ENCODE data around the gene HAX1.

HAX1 gene

DNA sequence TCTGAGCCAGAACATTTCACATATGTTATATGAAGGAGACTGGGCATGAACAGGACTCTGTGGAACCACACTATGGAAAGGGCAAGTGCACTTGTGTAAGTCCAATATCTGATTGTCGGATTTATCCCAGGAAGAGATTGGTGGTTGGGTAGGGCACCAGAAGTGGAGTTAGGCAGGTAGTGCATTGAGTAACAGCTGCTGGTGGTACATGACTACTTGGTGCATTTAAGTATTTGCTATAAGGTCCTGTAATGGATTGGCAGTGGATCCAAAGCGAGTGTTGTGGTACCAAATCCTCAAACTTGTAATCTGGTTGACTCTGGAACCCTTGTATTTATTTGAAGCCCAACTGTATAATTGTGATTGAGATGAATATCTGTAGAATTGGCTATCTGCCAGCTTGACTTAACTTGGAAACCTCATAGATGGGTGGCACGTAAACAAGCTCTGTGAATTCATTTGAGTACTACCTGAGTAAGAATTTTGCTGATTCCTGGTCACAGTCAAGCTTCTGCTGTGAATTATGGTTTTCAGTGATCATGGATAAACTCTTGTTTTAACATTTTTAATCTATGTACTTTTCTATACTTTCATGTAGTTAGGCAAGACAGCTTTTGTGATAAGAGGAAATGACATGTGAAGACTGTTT, 30.6 kb upstream of the HAX1 start:
- Histone ChIP-seq H3K27ac (ENCODE audit: low read length) (no peak overlapping the region), H3K36me3 (ENCODE audit: control insufficient read depth in 2 of 2, insufficient read depth in 2 of 2, low read length in 2 of 2) (peaks cover 56 to 70% of the 10 kb centered on the region in 2 donors), H3K9me3 (ENCODE audit: control insufficient read depth in 2 of 2, low read length in 2 of 2) (no peaks in the 10 kb centered on the region), H3K4me3 (ENCODE audit: low read length in 2 of 2) (no peak overlapping the region), H3K4me1 (ENCODE audit: control insufficient read depth, insufficient read depth, low read length) (no peaks in the 10 kb centered on the region), H3K9ac (ENCODE audit: low read length in 2 of 2) (no peak overlapping the region), H3K27me3 (ENCODE audit: control insufficient read depth in 1 of 2, insufficient read depth in 2 of 2, low read length in 2 of 2) (no peaks in the 10 kb centered on the region)

DNA sequence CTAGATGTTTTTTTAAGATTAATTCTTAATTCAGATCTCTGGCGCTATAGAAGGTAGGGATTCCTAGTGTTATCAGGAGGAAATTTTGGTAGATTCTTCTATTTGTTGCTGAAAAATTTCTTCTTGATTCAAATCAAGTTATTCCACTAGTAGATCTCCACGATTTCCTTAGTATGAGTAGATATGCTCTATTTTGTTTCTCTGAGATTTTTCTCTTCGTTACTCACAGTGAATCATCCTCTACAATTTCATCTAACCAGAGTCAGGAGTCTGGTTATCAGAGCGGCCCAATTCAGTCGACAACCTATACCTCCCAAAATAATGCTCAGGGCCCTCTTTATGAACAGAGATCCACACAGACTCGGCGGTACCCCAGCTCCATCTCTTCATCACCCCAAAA, 18.8 kb upstream of the HAX1 start:
- H3K27ac ChIP-seq (ENCODE audit: low read length), result no peak overlapping the region
- peaks cover 84 to 85% of the 10 kb centered on the region in 2 donors for H3K36me3 ChIP-seq (ENCODE audit: control insufficient read depth in 2 of 2, insufficient read depth in 2 of 2, low read length in 2 of 2)
- no peaks in the 10 kb centered on the region for H3K9me3 ChIP-seq (ENCODE audit: control insufficient read depth in 2 of 2, low read length in 2 of 2)
- no peak overlapping the region for H3K9ac ChIP-seq (ENCODE audit: low read length in 2 of 2)
- no peak overlapping the region for H3K4me3 ChIP-seq (ENCODE audit: low read length in 2 of 2)
- H3K27me3 ChIP-seq (ENCODE audit: control insufficient read depth in 1 of 2, insufficient read depth in 2 of 2, low read length in 2 of 2), result no peaks in the 10 kb centered on the region
- H3K4me1 ChIP-seq (ENCODE audit: control insufficient read depth, insufficient read depth, low read length), result no peaks in the 10 kb centered on the region

- Histone ChIP-seq H3K9ac (ENCODE audit: low read length in 2 of 2) (no peak overlapping the region), H3K4me1 (ENCODE audit: control insufficient read depth, insufficient read depth, low read length) (no peaks in the 10 kb centered on the region), H3K27ac (ENCODE audit: low read length) (no peak overlapping the region), H3K9me3 (ENCODE audit: control insufficient read depth in 2 of 2, low read length in 2 of 2) (no peaks in the 10 kb centered on the region), H3K27me3 (ENCODE audit: control insufficient read depth in 1 of 2, insufficient read depth in 2 of 2, low read length in 2 of 2) (no peaks in the 10 kb centered on the region), H3K4me3 (ENCODE audit: low read length in 2 of 2) (no peak overlapping the region), H3K36me3 (ENCODE audit: control insufficient read depth in 2 of 2, insufficient read depth in 2 of 2, low read length in 2 of 2) (peaks cover 84 to 85% of the 10 kb centered on the region in 2 donors)
Observed at GRCh38 chr1:154256686-154257085, 15.7 kb upstream of the HAX1 start.

DNA sequence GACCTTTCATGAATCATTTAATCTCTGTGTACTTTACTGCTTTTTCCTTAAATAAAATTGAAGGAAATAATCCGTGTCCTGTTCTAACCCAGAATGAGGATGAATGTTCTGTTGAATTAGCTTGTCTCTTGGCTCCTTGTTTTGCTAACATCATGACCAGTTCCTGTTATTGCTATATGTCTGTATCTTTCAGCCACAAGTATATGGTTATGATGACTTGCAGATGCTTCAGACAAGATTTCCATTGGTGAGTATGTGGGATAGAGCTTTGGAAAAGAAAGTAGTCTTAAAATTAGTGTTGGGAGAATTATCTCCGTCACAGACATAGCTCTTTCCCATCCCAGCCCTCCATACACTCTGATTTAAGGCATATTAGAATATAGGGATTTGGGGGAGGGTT, 13.6 kb upstream of the HAX1 start:
- H3K9ac ChIP-seq (ENCODE audit: low read length in 2 of 2), result no peak overlapping the region
- no peaks in the 10 kb centered on the region for H3K27me3 ChIP-seq (ENCODE audit: control insufficient read depth in 1 of 2, insufficient read depth in 2 of 2, low read length in 2 of 2)
- H3K36me3 ChIP-seq (ENCODE audit: control insufficient read depth in 2 of 2, insufficient read depth in 2 of 2, low read length in 2 of 2), result peaks cover 92 to 93% of the 10 kb centered on the region in 2 donors
- H3K27ac ChIP-seq (ENCODE audit: low read length), result no peak overlapping the region
- no peaks in the 10 kb centered on the region for H3K9me3 ChIP-seq (ENCODE audit: control insufficient read depth in 2 of 2, low read length in 2 of 2)
- H3K4me3 ChIP-seq (ENCODE audit: low read length in 2 of 2), result no peak overlapping the region
- no peaks in the 10 kb centered on the region for H3K4me1 ChIP-seq (ENCODE audit: control insufficient read depth, insufficient read depth, low read length)

- Histone ChIP-seq H3K27me3 (ENCODE audit: control insufficient read depth in 1 of 2, insufficient read depth in 2 of 2, low read length in 2 of 2) (no peaks in the 10 kb centered on the region), H3K4me3 (ENCODE audit: low read length in 2 of 2) (no peak overlapping the region), H3K36me3 (ENCODE audit: control insufficient read depth in 2 of 2, insufficient read depth in 2 of 2, low read length in 2 of 2) (peaks cover 85 to 89% of the 10 kb centered on the region in 2 donors), H3K4me1 (ENCODE audit: control insufficient read depth, insufficient read depth, low read length) (no peaks in the 10 kb centered on the region), H3K27ac (ENCODE audit: low read length) (no peak overlapping the region), H3K9me3 (ENCODE audit: control insufficient read depth in 2 of 2, low read length in 2 of 2) (no peaks in the 10 kb centered on the region), H3K9ac (ENCODE audit: low read length in 2 of 2) (no peak overlapping the region)
Observed at GRCh38 chr1:154260127-154260526, 12.3 kb upstream of the HAX1 start.

GRCh38 chr1:154263465-154264332, 8.7 kb upstream of the HAX1 start:
- no peak overlapping the region for H3K27ac ChIP-seq (ENCODE audit: low read length)
- peaks cover 65 to 68% of the 10 kb centered on the region in 2 donors for H3K36me3 ChIP-seq (ENCODE audit: control insufficient read depth in 2 of 2, insufficient read depth in 2 of 2, low read length in 2 of 2)
- no peaks in the 10 kb centered on the region for H3K4me1 ChIP-seq (ENCODE audit: control insufficient read depth, insufficient read depth, low read length)
- no peaks in the 10 kb centered on the region for H3K27me3 ChIP-seq (ENCODE audit: control insufficient read depth in 1 of 2, insufficient read depth in 2 of 2, low read length in 2 of 2)
- H3K4me3 ChIP-seq (ENCODE audit: low read length in 2 of 2), result no peak overlapping the region
- no peak overlapping the region for H3K9ac ChIP-seq (ENCODE audit: low read length in 2 of 2)
- no peaks in the 10 kb centered on the region for H3K9me3 ChIP-seq (ENCODE audit: control insufficient read depth in 2 of 2, low read length in 2 of 2)

DNA sequence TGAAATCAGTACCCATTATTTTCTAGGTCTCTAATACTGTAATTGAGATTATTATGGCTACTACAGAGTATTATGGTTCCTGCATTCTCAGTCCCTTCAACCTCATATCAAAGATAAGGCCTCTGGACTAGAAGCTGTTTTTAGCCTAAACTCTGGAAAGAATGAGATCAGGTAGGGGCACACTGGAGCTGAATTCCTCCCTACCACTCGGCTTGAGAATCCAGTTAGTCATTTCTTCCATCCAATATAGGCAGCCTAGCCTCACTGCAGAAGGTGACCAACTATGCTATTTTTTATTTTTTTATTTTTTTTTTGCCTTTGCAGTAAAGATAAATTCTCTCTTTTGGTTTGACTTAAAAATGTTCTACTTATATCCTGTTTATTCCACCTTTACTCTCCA, 8.0 kb upstream of the HAX1 start:
- Histone ChIP-seq H3K9me3 (ENCODE audit: control insufficient read depth in 2 of 2, low read length in 2 of 2) (no peaks in the 10 kb centered on the region), H3K9ac (ENCODE audit: low read length in 2 of 2) (no peak overlapping the region), H3K4me3 (ENCODE audit: low read length in 2 of 2) (no peak overlapping the region), H3K36me3 (ENCODE audit: control insufficient read depth in 2 of 2, insufficient read depth in 2 of 2, low read length in 2 of 2) (peaks cover 67 to 71% of the 10 kb centered on the region in 2 donors), H3K27me3 (ENCODE audit: control insufficient read depth in 1 of 2, insufficient read depth in 2 of 2, low read length in 2 of 2) (no peaks in the 10 kb centered on the region), H3K27ac (ENCODE audit: low read length) (no peak overlapping the region), H3K4me1 (ENCODE audit: control insufficient read depth, insufficient read depth, low read length) (no peaks in the 10 kb centered on the region)

GRCh38 chr1:154265586-154265985, 6.8 kb upstream of the HAX1 start:
- no peak overlapping the region for H3K27ac ChIP-seq (ENCODE audit: low read length)
- no peak overlapping the region for H3K4me3 ChIP-seq (ENCODE audit: low read length in 2 of 2)
- H3K27me3 ChIP-seq (ENCODE audit: control insufficient read depth in 1 of 2, insufficient read depth in 2 of 2, low read length in 2 of 2), result no peaks in the 10 kb centered on the region
- peaks cover 60% of the 10 kb centered on the region in 2 donors for H3K36me3 ChIP-seq (ENCODE audit: control insufficient read depth in 2 of 2, insufficient read depth in 2 of 2, low read length in 2 of 2)
- no peak overlapping the region for H3K9ac ChIP-seq (ENCODE audit: low read length in 2 of 2)
- H3K9me3 ChIP-seq (ENCODE audit: control insufficient read depth in 2 of 2, low read length in 2 of 2), result no peaks in the 10 kb centered on the region
- H3K4me1 ChIP-seq (ENCODE audit: control insufficient read depth, insufficient read depth, low read length), result no peaks in the 10 kb centered on the region

- no peaks in the 10 kb centered on the region for H3K9me3 ChIP-seq (ENCODE audit: control insufficient read depth in 2 of 2, low read length in 2 of 2)
- H3K4me3 ChIP-seq (ENCODE audit: low read length in 2 of 2), result no peak overlapping the region
- H3K36me3 ChIP-seq (ENCODE audit: control insufficient read depth in 2 of 2, insufficient read depth in 2 of 2, low read length in 2 of 2), result peaks cover 33 to 41% of the 10 kb centered on the region in 2 donors
- peaks cover 13% of the 10 kb centered on the region for H3K4me1 ChIP-seq (ENCODE audit: control insufficient read depth, insufficient read depth, low read length)
- no peak overlapping the region for H3K9ac ChIP-seq (ENCODE audit: low read length in 2 of 2)
- no peaks in the 10 kb centered on the region for H3K27me3 ChIP-seq (ENCODE audit: control insufficient read depth in 1 of 2, insufficient read depth in 2 of 2, low read length in 2 of 2)
- H3K27ac ChIP-seq (ENCODE audit: low read length), result no peak overlapping the region
Observed at GRCh38 chr1:154270833-154271232, 1.6 kb upstream of the HAX1 start.

DNA sequence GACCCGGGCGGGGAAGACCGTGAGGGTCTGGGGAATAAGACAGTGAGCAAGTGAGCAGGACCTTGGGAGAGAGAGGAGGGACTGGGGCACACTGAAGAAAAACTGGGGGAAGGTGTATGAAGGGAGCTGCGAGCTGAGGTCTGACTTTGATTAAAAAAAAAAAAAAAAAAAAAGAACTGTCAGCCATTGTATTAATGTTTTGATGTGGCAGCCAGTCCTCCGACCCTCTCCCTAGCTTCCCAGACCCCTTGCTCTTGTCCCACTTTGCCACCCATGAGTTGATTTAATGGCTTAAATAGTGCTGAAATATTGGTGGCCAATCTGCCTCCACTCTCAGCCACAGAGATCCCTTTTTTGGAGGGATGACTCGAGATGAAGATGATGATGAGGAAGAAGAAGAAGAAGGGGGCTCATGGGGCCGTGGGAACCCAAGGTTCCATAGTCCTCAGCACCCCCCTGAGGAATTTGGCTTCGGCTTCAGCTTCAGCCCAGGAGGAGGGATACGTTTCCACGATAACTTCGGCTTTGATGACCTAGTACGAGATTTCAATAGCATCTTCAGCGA, 652 bp downstream of the HAX1 start:
- H3K4me1 ChIP-seq (ENCODE audit: control insufficient read depth, insufficient read depth, low read length), result peaks cover 13% of the 10 kb centered on the region
- H3K36me3 ChIP-seq (ENCODE audit: control insufficient read depth in 2 of 2, insufficient read depth in 2 of 2, low read length in 2 of 2), result peaks cover 26 to 31% of the 10 kb centered on the region in 2 donors
- H3K27ac ChIP-seq (ENCODE audit: low read length), result peak overlapping the region; percentile 86
- no peaks in the 10 kb centered on the region for H3K27me3 ChIP-seq (ENCODE audit: control insufficient read depth in 1 of 2, insufficient read depth in 2 of 2, low read length in 2 of 2)
- peak overlapping the region; percentile 99 to 100 for H3K9ac ChIP-seq (ENCODE audit: low read length in 2 of 2)
- peak overlapping the region; percentile 98 to 99 for H3K4me3 ChIP-seq (ENCODE audit: low read length in 2 of 2)
- no peaks in the 10 kb centered on the region for H3K9me3 ChIP-seq (ENCODE audit: control insufficient read depth in 2 of 2, low read length in 2 of 2)
